A673 (cell line): ENCODE measurements around the gene TUBB3. TPM values are rescaled to one million over a fixed set of nuclear protein-coding genes. Genes with fewer than 3 reads are reported as not detected.
"Not testable (repeated sequence)": the region's sequence is repeated elsewhere in the genome, so short reads cannot be mapped to it uniquely, and the experiment has no call there.

Experiments
- BruUV-seq: library from RNA; stranded (reverse); fragments of 400-500 nt; replicated peaks from 2 replicates; lab custom pipeline; 2021; lab: Mats Ljungman, UMichigan
- CTCF ChIA-PET: fragments of 300-600 bp; sonication (Branson Sonifier 250); formaldehyde crosslinking; loops from one replicate; lab custom pipeline; 2022; ENCODE audit warnings: antibody characterized with exemption; lab: Charles Lee
- POLR2A ChIA-PET: fragments of 300-600 bp; sonication (Branson Sonifier 250); formaldehyde crosslinking; loops from one replicate; lab custom pipeline; 2022; ENCODE audit warnings: antibody characterized with exemption; ENCODE audit not compliant: low non-redundant PET; lab: Charles Lee
- DNase-seq: peaks from one replicate; pipeline ENCODE4 v3.0.0-alpha.2; 2015; ENCODE audit warnings: low spot score
- H3K27ac ChIP-seq: fragments of 200-600 bp; sonication (generic); 2 replicates; pipeline ENCODE4 v1.5.1; 2016; ENCODE audit warnings: mixed run types, low read depth, mild to moderate bottlenecking, mixed read lengths, antibody characterized with exemption, low read length; ENCODE audit not compliant: poor library complexity, severe bottlenecking
- H3K27me3 ChIP-seq: fragments of 200-600 bp; sonication (generic); replicated peaks from 2 replicates; pipeline ENCODE4 v1.6.1; 2017; ENCODE audit warnings: mixed run types, low read depth, mild to moderate bottlenecking, mixed read lengths, antibody characterized with exemption, low read length; ENCODE audit not compliant: insufficient read depth, poor library complexity
- H3K36me3 ChIP-seq: fragments of 200-600 bp; sonication (generic); 2 replicates; pipeline ENCODE4 v1.6.1; 2016; ENCODE audit warnings: mixed run types, mild to moderate bottlenecking, mixed read lengths, antibody characterized with exemption, low read length; ENCODE audit not compliant: insufficient read depth, poor library complexity, severe bottlenecking
- H3K4me1 ChIP-seq: fragments of 200-600 bp; sonication (generic); 2 replicates; pipeline ENCODE4 v1.6.1; 2017; ENCODE audit warnings: mixed run types, mild to moderate bottlenecking, mixed read lengths, antibody characterized with exemption, low read length; ENCODE audit not compliant: insufficient read depth, poor library complexity, severe bottlenecking
- H3K4me3 ChIP-seq: fragments of 200-600 bp; sonication (generic); 2 replicates; pipeline ENCODE4 v1.5.1; 2016; ENCODE audit warnings: low read depth, mixed run types, mild to moderate bottlenecking, mixed read lengths, low read length; ENCODE audit not compliant: poor library complexity, severe bottlenecking
- H3K9me3 ChIP-seq: fragments of 200-600 bp; sonication (generic); 2 replicates; pipeline ENCODE4 v1.6.1; 2016; ENCODE audit warnings: mixed run types, low read depth, mild to moderate bottlenecking, mixed read lengths, antibody characterized with exemption, low read length; ENCODE audit not compliant: poor library complexity, severe bottlenecking
- EZH2 ChIP-seq: fragments of 200-600 bp; sonication (generic); IDR thresholded peaks from 2 replicates; pipeline ENCODE4 v1.6.1; 2017; ENCODE audit warnings: borderline replicate concordance, low read depth, mild to moderate bottlenecking, mixed read lengths, antibody characterized with exemption, low read length; ENCODE audit not compliant: poor library complexity, severe bottlenecking
- intact Hi-C: fragments of 100-400 bp; cut with micrococcal nuclease; formaldehyde crosslinking; loops from one replicate; pipeline ENCODE4 v1.10.0; 2022; ENCODE audit not compliant: unreplicated experiment
- total RNA-seq: library from RNA; stranded (reverse); gene quantifications from 2 replicates; pipeline ENCODE4 v1.2.3, GENCODE V29; 2021
- TF ChIP-seq, protein P1 (sequence below): fragments of 300-800, 200-600 bp; sonication (generic); conservative IDR thresholded peaks from 2 replicates; pipeline ENCODE4 v1.5.1; 2017; ENCODE audit warnings: low read depth, mild to moderate bottlenecking, antibody characterized with exemption, low read length, moderate library complexity, mixed read lengths

TUBB3 gene
- total RNA-seq, 1 experiment from 2014 or later: 297 TPM

DNA sequence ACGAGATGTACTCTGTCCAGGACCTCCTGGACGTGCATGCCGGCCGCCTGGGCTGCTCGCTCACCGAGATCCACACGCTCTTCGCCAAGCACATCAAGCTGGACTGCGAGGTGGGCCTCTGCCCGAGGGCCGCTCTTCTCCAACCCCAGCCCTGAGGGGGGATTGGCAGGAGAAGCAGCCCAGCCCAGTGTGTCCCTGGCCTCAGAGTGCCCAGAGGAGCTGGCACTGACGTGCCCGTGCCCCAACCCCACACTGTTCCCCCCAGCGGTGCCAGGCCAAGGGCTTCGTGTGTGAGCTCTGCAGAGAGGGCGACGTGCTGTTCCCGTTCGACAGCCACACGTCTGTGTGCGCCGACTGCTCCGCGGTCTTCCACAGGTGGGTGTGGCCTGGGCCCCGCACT lies 41.1 kb downstream of the TUBB3 start:
- H3K4me1 ChIP-seq: no peaks in the 10 kb centered on the region
- H3K36me3 ChIP-seq: peaks cover 4% of the 10 kb centered on the region
- BruUV-seq: no TSS peak
- H3K27me3 ChIP-seq: no peaks in the 10 kb centered on the region
- DNase-seq: no peak
- intact Hi-C loops: no loop called here
- CTCF ChIA-PET: interaction anchor here (0.7 kb wide), 1 partner anchor 117 kb away, joined by 3 read pairs; no protein-coding TSS in a partner anchor
- no peaks in the 10 kb centered on the region for H3K9me3 ChIP-seq
- no peak for TF ChIP-seq EZH2
- POLR2A ChIA-PET: no interaction called here
- no peak overlapping the region for H3K4me3 ChIP-seq
- no peak overlapping the region for H3K27ac ChIP-seq

DNA sequence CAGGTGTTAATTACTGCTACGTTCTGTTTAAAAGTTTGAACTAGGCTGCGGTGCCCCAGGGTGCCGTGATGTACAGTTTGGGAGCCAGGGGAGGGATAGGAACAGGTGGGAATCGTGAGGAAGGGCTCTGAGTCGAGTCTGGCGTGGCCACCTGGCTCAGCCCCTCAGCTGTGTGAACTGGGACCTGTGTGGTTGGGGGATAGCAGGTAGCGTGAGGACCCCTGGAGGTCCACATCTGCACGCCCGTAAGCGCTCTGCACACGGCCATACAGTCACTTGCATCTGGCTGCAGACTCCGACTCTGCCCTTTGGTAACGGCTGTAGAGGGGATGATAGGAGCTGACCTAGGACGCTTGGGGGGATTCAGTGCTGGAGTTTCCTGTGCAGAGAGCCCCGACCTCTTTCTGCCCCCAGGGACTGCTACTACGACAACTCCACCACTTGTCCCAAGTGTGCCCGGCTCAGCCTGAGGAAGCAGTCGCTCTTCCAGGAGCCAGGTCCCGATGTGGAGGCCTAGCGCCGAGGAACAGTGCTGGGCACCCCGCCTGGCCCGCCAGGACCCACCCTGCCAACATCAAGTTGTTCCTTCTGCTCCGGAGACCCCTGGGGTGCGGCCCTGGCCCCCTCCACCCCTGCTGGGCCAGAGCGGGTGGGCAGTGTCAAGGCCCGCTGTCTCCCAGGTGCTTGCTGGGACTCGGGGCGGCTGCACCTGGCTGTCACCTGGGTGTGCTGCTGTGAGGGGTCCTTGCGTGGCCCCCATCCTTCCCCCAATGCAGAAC lies 42.5 kb downstream of the TUBB3 start:
- no peak for DNase-seq
- H3K36me3 ChIP-seq: peaks cover under 1% of the 10 kb centered on the region
- no peak overlapping the region for H3K4me3 ChIP-seq
- TF ChIP-seq, protein P1, sequence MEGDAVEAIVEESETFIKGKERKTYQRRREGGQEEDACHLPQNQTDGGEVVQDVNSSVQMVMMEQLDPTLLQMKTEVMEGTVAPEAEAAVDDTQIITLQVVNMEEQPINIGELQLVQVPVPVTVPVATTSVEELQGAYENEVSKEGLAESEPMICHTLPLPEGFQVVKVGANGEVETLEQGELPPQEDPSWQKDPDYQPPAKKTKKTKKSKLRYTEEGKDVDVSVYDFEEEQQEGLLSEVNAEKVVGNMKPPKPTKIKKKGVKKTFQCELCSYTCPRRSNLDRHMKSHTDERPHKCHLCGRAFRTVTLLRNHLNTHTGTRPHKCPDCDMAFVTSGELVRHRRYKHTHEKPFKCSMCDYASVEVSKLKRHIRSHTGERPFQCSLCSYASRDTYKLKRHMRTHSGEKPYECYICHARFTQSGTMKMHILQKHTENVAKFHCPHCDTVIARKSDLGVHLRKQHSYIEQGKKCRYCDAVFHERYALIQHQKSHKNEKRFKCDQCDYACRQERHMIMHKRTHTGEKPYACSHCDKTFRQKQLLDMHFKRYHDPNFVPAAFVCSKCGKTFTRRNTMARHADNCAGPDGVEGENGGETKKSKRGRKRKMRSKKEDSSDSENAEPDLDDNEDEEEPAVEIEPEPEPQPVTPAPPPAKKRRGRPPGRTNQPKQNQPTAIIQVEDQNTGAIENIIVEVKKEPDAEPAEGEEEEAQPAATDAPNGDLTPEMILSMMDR: no peak
- TF ChIP-seq EZH2: no peak
- intact Hi-C loops: no loop called here
- ChIA-PET POLR2A (no interaction called here), CTCF (no interaction called here)
- no peaks in the 10 kb centered on the region for H3K9me3 ChIP-seq
- H3K4me1 ChIP-seq: no peaks in the 10 kb centered on the region
- H3K27me3 ChIP-seq: no peaks in the 10 kb centered on the region
- H3K27ac ChIP-seq: no peak overlapping the region
- no TSS peak for BruUV-seq

DNA sequence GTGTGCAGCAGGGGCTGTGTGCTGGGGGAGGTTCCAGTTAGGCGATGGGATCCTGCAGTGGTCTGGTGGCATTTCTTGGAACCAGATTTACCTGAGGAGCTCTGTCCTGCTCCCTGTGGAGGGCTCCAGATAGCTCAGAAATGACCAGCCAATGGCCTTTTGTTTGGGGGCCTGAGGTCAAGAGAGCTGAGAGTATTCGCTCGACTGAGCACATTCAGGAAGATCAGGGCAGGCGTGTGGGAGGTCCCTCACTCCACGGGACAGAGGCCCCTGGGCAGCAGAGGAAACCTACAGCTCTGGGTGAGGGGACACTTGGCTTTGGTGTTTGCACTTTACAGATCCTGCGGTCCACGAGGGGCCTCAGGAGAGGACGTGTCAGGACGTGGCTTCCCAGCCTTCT lies 43.6 kb downstream of the TUBB3 start:
- no TSS peak for BruUV-seq

DNA sequence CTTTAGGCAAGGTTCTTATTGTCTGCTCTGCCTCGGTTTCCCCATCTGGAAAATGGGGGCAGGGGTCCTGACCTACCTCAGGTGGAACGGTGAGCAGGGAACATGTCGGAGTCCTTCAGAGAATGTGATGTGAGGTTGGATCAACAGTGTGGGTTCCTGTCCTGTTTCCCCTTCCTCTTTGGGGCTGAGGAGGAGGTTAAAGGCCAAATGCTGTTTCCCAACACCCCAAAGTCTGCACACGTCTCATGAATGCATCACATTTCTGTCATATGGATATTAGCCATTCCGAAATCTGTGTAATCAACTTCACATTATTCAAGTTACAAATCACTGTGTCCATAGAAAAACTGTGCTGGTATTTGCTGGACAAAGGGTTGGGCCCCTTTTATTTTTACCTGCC lies 44.3 kb downstream of the TUBB3 start:
- intact Hi-C loops: not testable (repeated sequence)

More for the DNA sequence above, 43.6 kb downstream of the TUBB3 start:
- Histone ChIP-seq H3K4me1 (peaks cover 6% of the 10 kb centered on the region), H3K9me3 (no peaks in the 10 kb centered on the region), H3K27ac (no peak overlapping the region), H3K4me3 (no peak overlapping the region), H3K36me3 (no peaks in the 10 kb centered on the region), H3K27me3 (no peaks in the 10 kb centered on the region)
- ChIA-PET POLR2A (no interaction called here), CTCF (no interaction called here)
- DNase-seq: no peak
- TF ChIP-seq, protein P1: no peak
- TF ChIP-seq EZH2: no peak
- intact Hi-C loops: no loop called here

DNA sequence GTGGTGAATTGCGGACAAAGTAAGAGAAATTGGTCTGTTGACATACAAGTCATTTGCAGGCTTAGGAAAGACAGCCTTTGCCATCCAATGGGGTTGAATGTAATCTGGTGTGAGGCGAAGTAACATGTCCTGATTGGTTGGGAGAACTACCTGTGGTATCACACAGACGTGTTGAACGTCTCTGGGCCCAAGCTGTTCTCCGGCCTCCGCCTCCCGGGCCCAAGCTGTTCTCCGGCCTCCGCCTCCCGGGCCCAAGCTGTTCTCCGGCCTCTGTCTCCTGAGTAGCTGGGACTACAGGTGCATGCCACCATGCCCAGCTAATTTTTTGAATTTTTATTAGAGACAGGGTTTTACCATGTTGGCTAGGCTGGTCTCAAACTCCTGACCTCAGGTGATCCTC lies 44.9 kb downstream of the TUBB3 start:
- intact Hi-C loops, H3K27me3 ChIP-seq, H3K27ac ChIP-seq, H3K36me3 ChIP-seq, CTCF ChIA-PET, H3K4me1 ChIP-seq, POLR2A ChIA-PET, DNase-seq, H3K4me3 ChIP-seq, H3K9me3 ChIP-seq, BruUV-seq: not testable (repeated sequence)

More for the DNA sequence above, 44.3 kb downstream of the TUBB3 start:
- POLR2A ChIA-PET, H3K4me1 ChIP-seq, H3K4me3 ChIP-seq, BruUV-seq, H3K27ac ChIP-seq, H3K9me3 ChIP-seq, H3K36me3 ChIP-seq, CTCF ChIA-PET, DNase-seq, H3K27me3 ChIP-seq: not testable (repeated sequence)
